Ammon's horn (tissue), 1 donor: ENCODE data around the gene ABLIM3.
"Not testable (repeated sequence)": the region's sequence is repeated elsewhere in the genome, so short reads cannot be mapped to it uniquely, and the experiment has no call there.

Experiments
- DNase-seq: peaks from one replicate; pipeline ENCODE4 v3.0.0-alpha.2; 2016; ENCODE audit warnings: low spot score

Gene ABLIM3

GRCh38 chr5:149157330-149157729 lies 16.0 kb downstream of the ABLIM3 start:
- DNase-seq: no peak

- no peak for DNase-seq
These were observed 19.0 kb downstream of the ABLIM3 start for GRCh38 chr5:149160291-149160787.

GRCh38 chr5:149161026-149161687 lies 19.9 kb downstream of the ABLIM3 start:
- no peak for DNase-seq

GRCh38 chr5:149161850-149162249 lies 20.6 kb downstream of the ABLIM3 start:
- DNase-seq: no peak

- no peak for DNase-seq
These were observed 21.2 kb downstream of the ABLIM3 start for GRCh38 chr5:149162401-149163084.

GRCh38 chr5:149164731-149165130 lies 23.4 kb downstream of the ABLIM3 start:
- DNase-seq: no peak

GRCh38 chr5:149166128-149166527 lies 24.8 kb downstream of the ABLIM3 start:
- no peak for DNase-seq

GRCh38 chr5:149166591-149167100 lies 25.4 kb downstream of the ABLIM3 start:
- no peak for DNase-seq

GRCh38 chr5:149168276-149168906 lies 27.1 kb downstream of the ABLIM3 start:
- DNase-seq: no peak

GRCh38 chr5:149170299-149170698 lies 29.0 kb downstream of the ABLIM3 start:
- DNase-seq: no peak

- no peak for DNase-seq
These were observed 31.0 kb downstream of the ABLIM3 start for GRCh38 chr5:149172261-149172660.

GRCh38 chr5:149172709-149173505 lies 31.6 kb downstream of the ABLIM3 start:
- DNase-seq: no peak

- no peak for DNase-seq
These were observed 33.5 kb downstream of the ABLIM3 start for GRCh38 chr5:149174847-149175234.

GRCh38 chr5:149175346-149176105 lies 34.2 kb downstream of the ABLIM3 start:
- peak; percentile 41 for DNase-seq

GRCh38 chr5:149177339-149177843 lies 36.1 kb downstream of the ABLIM3 start:
- no peak for DNase-seq

- no peak for DNase-seq
These were observed 36.7 kb downstream of the ABLIM3 start for GRCh38 chr5:149177911-149178565.

- DNase-seq: no peak
These were observed 40.4 kb downstream of the ABLIM3 start for GRCh38 chr5:149181732-149182131.

GRCh38 chr5:149182241-149182640 lies 40.9 kb downstream of the ABLIM3 start:
- no peak for DNase-seq

- DNase-seq: no peak
These were observed 43.8 kb downstream of the ABLIM3 start for GRCh38 chr5:149185067-149185466.

- DNase-seq: no peak
These were observed 45.2 kb downstream of the ABLIM3 start for GRCh38 chr5:149186506-149186905.

GRCh38 chr5:149187617-149188016 lies 46.3 kb downstream of the ABLIM3 start:
- DNase-seq: not testable (repeated sequence)
